KOPT-K1 (cell line): Measurements from ENCODE around the gene OTOP3.
"Not testable (repeated sequence)": the region's sequence is repeated elsewhere in the genome, so short reads cannot be mapped to it uniquely, and the experiment has no call there.

ENCODE experiments used
- H3K27ac ChIP-seq: fragments of 200-600 bp; sonication (generic); 2 replicates; pipeline ENCODE4 v1.5.1; 2016; ENCODE audit warnings: antibody characterized with exemption, mild to moderate bottlenecking, low read depth, low read length; ENCODE audit not compliant: poor library complexity, severe bottlenecking
- H3K36me3 ChIP-seq: fragments of 200-600 bp; sonication (generic); 2 replicates; pipeline ENCODE4 v1.5.1; 2017; ENCODE audit warnings: antibody characterized with exemption, mild to moderate bottlenecking, low read length, moderate library complexity; ENCODE audit not compliant: insufficient read depth
- H3K9me3 ChIP-seq: fragments of 200-600 bp; sonication (generic); 2 replicates; pipeline ENCODE4 v1.5.1; 2017; ENCODE audit warnings: antibody characterized with exemption, low read length, mild to moderate bottlenecking; ENCODE audit not compliant: insufficient read depth, poor library complexity, severe bottlenecking

Gene OTOP3

GRCh38 chr17:74959826-74960515 lies 24.3 kb downstream of the OTOP3 start:
- no peak overlapping the region for H3K27ac ChIP-seq
- no peaks in the 10 kb centered on the region for H3K9me3 ChIP-seq
- H3K36me3 ChIP-seq, result no peaks in the 10 kb centered on the region

- Histone ChIP-seq H3K36me3 (no peaks in the 10 kb centered on the region), H3K9me3 (no peaks in the 10 kb centered on the region), H3K27ac (no peak overlapping the region)
Observed at GRCh38 chr17:74960570-74961342, 25.1 kb downstream of the OTOP3 start.

DNA sequence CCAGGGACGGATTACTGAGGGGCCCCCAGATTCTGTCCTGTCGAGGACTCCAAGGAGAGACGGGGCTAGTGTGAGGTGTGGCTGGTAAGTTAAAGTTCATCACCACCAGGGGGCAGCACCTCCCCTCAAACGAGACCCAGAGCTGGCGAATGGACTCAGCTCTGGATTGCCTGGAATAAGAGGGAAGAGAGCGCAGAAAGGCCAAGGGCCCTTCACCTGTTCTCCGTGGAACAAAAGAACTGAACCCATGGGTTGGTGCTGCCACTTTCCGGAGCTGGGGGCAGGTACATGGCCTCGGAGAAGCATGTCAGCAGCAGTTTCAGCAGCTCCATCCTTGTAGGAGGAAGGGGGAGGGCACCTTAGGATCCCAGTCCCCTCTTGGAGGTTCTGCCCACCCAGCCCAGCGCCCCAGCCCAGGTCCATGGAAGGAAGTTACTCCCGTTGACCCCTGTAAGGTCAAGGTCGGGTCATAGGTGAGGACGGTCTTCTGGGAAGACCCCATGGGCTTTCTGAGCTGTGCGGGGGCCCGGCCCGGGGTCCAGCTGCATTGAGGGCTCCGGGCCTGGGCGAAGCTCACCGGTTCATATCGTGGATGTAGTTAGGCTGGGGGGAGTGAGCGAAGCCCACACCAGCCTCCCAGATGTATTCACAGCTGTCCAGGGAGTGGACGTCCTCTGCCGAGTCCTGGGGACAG lies 26.1 kb downstream of the OTOP3 start:
- Histone ChIP-seq H3K36me3 (no peaks in the 10 kb centered on the region), H3K27ac (no peak overlapping the region), H3K9me3 (no peaks in the 10 kb centered on the region)

DNA sequence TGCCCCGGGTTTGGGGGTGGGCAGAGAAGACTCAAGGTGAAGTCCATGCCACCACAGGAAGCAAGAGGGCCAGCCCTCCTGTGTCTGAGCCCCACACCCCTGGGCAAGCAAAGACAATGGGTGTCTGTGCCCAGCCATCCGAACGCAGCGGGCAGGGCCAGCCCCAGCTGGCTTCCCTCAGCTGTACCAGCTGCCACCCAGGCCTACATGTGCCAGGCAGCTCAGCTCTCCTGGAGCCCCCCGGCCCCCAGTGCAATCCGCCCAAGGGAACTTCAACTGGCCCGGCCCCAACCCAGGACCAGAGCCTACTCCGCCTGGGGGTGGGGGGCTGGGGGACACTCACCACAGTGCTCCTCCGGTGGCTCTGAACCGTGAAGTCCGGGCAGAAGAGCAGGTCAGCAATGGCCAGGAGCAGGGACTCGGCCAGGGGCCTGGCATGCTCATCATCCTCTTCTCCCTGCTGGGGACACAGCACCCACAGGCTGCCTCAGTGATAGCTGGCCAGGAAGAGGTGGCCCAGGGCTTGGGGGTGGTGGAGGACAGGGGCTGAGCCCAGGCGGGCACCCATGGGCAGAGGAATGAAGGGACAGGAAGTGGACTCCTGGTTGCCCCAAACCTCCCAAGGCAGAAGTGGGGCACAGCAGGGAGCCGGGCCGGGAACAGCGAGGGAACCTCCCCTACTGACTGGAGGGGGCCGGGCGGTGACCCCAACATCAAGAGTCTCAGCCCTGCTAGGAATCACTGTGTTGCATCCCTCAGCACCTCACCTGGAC lies 27.1 kb downstream of the OTOP3 start:
- Histone ChIP-seq H3K36me3 (no peaks in the 10 kb centered on the region), H3K27ac (no peak overlapping the region), H3K9me3 (no peaks in the 10 kb centered on the region)

DNA sequence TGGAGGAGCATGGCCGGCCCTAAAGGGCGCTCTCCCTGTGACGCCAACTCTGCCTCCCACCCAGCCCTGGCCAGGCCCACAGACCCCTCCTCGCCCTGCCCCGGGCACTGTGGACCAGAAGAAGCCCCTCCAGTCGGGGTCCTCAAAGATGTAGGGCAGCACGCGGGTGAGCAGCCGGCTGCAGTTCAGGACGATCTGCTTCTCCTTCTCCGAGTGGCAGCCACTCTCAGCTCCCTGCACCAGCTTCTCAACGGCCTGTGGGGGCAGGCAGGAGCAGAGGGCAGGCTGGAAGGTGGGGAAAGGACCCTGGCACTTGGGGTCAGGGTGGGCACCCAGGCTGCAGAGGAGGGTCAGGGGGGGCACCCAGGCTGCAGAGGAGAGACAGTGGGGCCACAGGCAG lies 28.0 kb downstream of the OTOP3 start:
- no peaks in the 10 kb centered on the region for H3K9me3 ChIP-seq
- H3K36me3 ChIP-seq, result no peaks in the 10 kb centered on the region
- no peak overlapping the region for H3K27ac ChIP-seq

GRCh38 chr17:74964246-74964761 lies 28.6 kb downstream of the OTOP3 start:
- H3K36me3 ChIP-seq, result no peaks in the 10 kb centered on the region
- H3K9me3 ChIP-seq, result no peaks in the 10 kb centered on the region
- no peak overlapping the region for H3K27ac ChIP-seq

- no peak overlapping the region for H3K27ac ChIP-seq
- no peaks in the 10 kb centered on the region for H3K9me3 ChIP-seq
- no peaks in the 10 kb centered on the region for H3K36me3 ChIP-seq
Observed at GRCh38 chr17:74964988-74965622, 29.4 kb downstream of the OTOP3 start.

DNA sequence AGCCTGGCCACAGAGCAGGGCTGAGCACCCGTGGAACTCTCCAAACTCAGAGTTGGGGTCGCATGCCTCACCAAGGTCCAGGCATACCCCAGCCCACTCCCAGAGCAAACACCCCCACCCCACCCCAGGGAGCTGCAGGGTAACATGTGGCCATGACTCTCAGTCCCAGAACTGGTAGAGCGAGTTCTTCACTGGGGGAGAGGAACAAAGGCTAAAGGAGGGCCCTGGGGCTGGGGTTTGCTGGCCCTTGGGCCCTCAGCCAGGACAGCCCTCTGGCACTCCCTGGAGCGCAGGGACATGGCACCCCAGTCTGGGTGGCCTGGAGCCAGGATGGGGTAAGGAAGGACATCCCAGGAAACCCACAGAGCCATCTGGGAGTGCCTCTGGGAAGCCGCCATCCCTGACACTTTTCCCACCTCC lies 32.7 kb downstream of the OTOP3 start:
- no peak overlapping the region for H3K27ac ChIP-seq
- H3K36me3 ChIP-seq, result no peaks in the 10 kb centered on the region
- no peaks in the 10 kb centered on the region for H3K9me3 ChIP-seq

DNA sequence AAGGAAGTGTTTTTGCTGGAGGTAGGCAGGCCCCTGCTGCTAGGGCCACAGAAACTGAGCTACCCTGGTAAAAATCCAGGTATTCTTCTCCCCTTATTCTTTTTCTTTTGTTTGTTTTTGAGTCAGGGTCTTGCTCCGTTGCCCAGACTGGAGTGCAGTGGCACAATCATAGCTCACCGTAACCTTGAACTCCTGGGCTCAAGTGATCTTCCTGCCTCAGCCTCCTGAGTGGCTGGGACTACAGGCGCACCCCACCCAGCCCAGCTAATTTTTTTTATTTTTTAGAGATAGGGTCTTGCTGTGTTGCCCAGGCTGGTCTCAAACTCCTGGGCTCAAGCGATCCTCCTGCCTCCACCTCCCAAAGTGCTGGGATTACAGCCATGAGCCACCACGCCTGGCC lies 33.8 kb downstream of the OTOP3 start:
- H3K9me3 ChIP-seq, H3K36me3 ChIP-seq, H3K27ac ChIP-seq: not testable (repeated sequence)

DNA sequence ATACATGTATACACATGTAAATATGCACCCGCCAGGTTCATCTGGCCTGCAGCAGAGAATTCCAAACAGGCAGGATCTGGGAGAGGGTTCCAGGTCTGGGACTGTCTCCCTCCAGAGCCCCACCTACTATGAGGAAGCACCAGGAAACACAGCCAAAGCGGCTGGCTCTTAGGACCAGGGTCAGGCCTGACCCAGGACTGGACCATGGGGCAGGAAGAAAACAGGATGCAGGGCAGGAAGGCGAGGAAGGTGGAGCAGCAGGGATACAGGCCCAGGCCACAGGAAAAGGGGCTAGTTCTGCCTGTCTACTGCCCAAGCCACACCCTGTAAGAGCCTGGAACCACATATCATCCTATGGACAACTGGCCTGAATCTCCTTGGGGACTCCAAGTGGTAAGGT lies 34.7 kb downstream of the OTOP3 start:
- Histone ChIP-seq H3K36me3 (no peaks in the 10 kb centered on the region), H3K9me3 (no peaks in the 10 kb centered on the region), H3K27ac (no peak overlapping the region)

- Histone ChIP-seq H3K27ac (no peak overlapping the region), H3K9me3 (no peaks in the 10 kb centered on the region), H3K36me3 (no peaks in the 10 kb centered on the region)
Observed at GRCh38 chr17:74971069-74971841, 35.6 kb downstream of the OTOP3 start.

DNA sequence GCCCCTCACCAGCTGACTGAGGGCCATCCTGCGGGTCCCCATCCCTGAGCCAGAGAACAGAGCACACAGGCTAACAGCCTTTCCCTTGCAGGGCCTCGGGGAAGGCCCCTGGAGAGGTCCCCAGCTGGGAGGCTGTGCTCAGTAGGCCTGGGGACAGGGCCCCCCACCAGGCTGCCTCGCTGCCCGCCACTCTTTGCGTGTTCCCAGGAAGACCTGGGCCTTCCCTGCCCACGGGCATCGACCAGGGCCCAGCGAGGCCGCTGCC lies 36.1 kb downstream of the OTOP3 start:
- Histone ChIP-seq H3K36me3 (no peaks in the 10 kb centered on the region), H3K9me3 (no peaks in the 10 kb centered on the region), H3K27ac (no peak overlapping the region)

- Histone ChIP-seq H3K36me3 (no peaks in the 10 kb centered on the region), H3K27ac (no peak within 1 kb of the TSS), H3K9me3 (no peaks in the 10 kb centered on the region)
Observed at GRCh38 chr17:74972107-74972972, 36.6 kb downstream of the OTOP3 start, which contains the start of gene HID1. Gene HID1 (minus strand): TSS chr17:74972759. CDS start chr17:74972656, 103 bp downstream.
